GM12864 (cell line): ENCODE results near the gene EPHA3.

Experiments used
- DNase-seq: peaks from one replicate; pipeline ENCODE4 v3.0.0-alpha.2; 2011; ENCODE audit warnings: low read depth
- H3K4me3 ChIP-seq: 2 replicates; pipeline ENCODE4 v1.5.1; 2011; ENCODE audit warnings: mild to moderate bottlenecking, low read depth, low read length, control low read depth
- CTCF ChIP-seq: IDR thresholded peaks from 2 replicates; pipeline ENCODE4 v1.5.1; 2011; ENCODE audit warnings: low read depth, mild to moderate bottlenecking, moderate library complexity, low read length, control low read depth, inconsistent platforms; ENCODE audit errors: missing control alignments

Gene EPHA3

GRCh38 chr3:89452066-89452465 lies 344.6 kb downstream of the EPHA3 start:
- TF ChIP-seq CTCF: no peak
- no peak overlapping the region for H3K4me3 ChIP-seq
- DNase-seq: no peak

DNA sequence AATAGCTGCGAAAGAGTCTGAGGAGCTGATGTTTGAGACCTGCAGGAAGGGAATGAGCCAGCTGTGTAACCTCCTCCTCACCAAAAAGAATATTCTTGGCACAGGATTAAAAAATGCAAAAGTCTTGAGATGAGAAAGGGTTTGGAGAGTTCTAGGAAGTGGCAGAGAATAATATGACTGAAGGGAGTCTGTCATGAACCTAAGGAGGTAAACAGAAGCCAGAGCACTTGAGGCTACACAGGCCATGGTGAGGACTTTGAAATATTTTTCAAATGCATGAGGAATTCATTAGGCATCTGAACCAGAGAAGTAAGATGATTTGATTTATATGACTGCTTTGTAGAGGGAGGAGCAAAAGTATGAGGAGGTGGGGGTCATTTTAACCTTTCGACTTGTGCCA lies 347.8 kb downstream of the EPHA3 start:
- no peak for DNase-seq
- no peak overlapping the region for H3K4me3 ChIP-seq
- no peak for TF ChIP-seq CTCF

GRCh38 chr3:89467898-89468363 lies 360.5 kb downstream of the EPHA3 start:
- H3K4me3 ChIP-seq: no peak overlapping the region
- no peak for DNase-seq
- TF ChIP-seq CTCF: no peak

DNA sequence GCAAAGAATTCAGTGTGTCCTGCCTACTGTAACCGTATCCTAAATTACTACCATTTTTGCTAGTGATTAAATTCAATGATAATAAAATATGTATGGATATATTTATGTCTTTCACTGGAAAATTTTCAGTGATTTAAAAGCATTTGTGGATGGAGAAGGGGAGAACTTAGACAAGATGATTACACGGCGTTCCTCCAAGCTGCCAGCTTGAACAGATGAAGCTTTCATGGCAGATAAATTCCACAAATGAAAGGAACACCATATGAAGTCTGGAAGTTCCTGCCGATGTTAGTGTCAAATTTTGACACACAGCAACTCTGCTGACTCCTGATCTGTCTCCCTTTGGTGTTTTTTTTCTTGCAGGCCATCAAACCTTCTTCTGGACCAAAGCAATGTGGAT lies 364.7 kb downstream of the EPHA3 start:
- no peak for TF ChIP-seq CTCF
- H3K4me3 ChIP-seq: no peak overlapping the region
- DNase-seq: no peak

GRCh38 chr3:89474333-89475130 lies 367.1 kb downstream of the EPHA3 start:
- TF ChIP-seq CTCF: no peak
- no peak for DNase-seq
- no peak overlapping the region for H3K4me3 ChIP-seq

- H3K4me3 ChIP-seq: no peak overlapping the region
- no peak for TF ChIP-seq CTCF
- no peak for DNase-seq
These were observed 381.6 kb downstream of the EPHA3 start for GRCh38 chr3:89488800-89489580.

DNA sequence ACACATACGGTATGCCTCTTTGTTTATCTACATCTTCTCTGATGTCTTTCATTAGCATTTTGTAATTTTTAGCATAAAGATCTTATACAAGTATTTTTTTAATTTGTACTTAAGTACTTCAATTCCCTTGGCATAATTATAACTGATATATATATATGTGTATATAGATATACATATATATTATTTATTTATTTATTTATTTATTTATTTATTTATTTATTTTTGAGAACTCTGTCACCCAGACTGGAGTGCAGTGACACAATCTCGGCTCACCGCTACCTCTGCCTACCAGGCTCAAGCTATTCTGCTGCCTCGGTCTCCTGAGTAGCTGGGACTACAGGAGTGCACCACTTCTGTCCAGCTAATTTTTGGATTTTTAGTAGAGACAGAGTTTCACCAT lies 382.7 kb downstream of the EPHA3 start:
- H3K4me3 ChIP-seq: no peak overlapping the region
- DNase-seq: no peak
- TF ChIP-seq CTCF: no peak
